ENCODE results near the gene PIP5KL1.

Gene PIP5KL1

DNA sequence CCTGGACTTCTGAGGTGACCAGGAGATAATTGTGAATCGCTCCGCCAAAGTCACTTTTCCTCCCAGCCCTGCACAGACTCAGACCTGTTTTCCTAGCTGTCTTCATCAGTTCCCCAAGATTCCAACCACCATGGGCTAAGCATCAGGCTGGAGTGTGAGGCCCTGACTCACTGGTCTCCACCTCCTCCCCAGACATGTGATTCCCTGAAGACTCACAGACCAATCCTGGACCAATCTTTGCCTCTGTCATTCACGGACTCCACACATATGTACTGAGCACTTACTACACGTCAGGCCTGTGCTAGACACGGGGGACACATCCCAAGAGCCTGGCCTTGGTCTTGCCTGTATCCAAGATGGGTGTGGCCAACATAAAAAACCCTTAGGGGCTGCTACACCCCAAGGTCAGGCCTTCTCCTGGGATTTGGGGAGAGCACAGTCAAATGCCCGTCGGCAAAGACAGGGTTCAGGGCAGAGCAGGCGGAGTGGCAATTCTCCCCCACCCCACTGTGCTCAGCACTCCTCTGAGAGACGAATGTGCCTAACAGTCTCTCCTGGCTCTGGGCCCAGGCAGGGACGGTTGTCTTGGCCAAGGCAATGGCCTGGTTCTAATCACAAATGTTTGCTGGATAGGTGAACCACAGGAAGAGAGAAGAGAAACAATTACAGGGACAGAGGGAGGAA is 38.3 kb upstream of the PIP5KL1 start:
- no peak for DNase-seq

- DNase-seq, result peak; percentile 52
Observed at GRCh38 chr9:127968042-127968441, 37.5 kb upstream of the PIP5KL1 start.

DNA sequence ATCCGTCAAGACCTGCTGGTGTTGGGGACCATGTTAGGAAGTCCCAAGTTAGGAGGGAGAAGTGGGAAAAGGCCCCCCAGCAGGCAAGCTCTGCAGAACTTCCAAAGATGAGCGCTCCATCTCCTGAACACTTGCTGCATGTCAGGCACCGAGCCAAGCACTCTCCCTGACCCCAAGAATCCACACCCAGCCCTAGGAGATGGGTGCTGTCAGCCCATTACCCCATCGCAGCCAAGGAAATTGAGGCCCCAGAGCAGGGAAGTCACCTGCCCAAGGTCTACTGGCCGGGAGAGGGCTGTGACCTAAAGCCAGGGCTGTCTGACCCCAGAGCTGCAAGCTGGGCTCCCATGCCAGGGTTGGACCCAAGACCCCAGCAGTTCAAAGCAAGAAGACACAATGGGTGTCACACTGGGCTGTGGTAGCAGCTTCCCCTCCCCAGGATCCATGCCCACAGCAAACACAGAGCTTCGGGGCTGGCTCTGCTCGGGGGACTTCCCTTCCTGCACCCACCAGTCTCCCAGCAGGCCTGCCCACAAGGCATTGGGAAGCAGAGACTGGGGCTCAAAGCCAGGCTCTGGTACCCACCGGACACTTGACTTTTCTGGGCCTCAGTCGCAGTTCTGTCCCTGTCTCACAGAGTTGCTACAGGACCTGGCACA is 36.7 kb upstream of the PIP5KL1 start:
- DNase-seq, result no peak

DNA sequence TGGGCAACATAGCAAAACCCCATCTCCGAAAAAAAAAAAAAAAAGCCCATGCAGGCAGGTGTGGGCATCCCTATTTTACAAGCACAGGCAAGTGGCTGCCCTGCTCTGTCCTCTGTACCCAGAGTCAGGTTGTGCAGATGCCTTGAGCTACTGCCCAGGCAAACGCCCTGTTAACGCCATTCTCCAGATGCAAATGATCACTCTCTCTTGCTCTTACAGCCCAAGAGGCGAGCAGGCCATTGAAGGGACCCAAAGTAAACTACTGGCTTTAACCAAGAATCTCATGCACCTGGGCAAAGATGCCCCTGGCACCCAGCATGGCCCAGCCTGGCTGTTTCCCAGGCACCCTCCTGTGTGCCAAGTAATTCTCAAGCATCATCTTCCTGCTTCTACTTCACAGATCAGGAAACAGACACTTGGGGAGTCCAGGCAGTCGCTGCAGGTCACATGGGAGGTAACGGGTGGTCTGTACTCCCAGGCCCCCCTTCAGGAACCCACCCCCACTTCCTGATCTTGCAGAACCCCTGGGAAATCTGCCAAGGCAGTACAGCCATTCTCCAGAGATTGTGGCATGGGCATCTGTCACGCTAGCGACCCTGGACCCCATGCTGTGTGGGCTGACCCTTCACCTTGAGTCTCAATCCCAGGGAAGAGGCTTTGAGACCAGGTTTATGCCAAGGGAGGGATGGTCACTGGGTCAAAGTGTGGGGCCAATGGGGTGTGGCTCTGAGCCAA is 36.0 kb upstream of the PIP5KL1 start:
- no peak for DNase-seq

- DNase-seq, result no peak
Observed at GRCh38 chr9:127965953-127966352, 35.4 kb upstream of the PIP5KL1 start.

- no peak for DNase-seq
Observed at GRCh38 chr9:127963359-127964064, 32.9 kb upstream of the PIP5KL1 start.

GRCh38 chr9:127963041-127963358 is 32.4 kb upstream of the PIP5KL1 start:
- no peak for DNase-seq

DNA sequence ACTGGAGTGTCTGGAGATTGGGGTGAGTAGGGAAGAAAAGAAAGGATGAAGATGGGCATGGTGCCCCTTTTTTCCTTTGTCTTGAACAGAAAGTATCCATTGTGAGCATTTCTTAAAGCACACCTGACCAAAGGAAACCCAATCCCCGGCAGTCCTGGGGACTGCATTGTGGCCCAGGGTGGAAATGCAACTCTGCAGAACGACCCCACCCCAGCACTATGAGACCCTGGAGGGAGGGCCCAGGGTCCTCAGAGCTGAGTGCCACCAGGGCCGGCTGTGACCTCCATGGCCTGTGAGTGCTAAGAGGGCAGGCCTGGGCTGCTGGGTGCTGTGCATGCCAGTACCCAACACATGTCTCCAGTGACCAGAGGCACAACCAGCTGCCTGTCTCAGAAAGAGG is 31.7 kb upstream of the PIP5KL1 start:
- DNase-seq, result no peak

GRCh38 chr9:127961613-127962155 is 31.1 kb upstream of the PIP5KL1 start:
- no peak for DNase-seq

DNA sequence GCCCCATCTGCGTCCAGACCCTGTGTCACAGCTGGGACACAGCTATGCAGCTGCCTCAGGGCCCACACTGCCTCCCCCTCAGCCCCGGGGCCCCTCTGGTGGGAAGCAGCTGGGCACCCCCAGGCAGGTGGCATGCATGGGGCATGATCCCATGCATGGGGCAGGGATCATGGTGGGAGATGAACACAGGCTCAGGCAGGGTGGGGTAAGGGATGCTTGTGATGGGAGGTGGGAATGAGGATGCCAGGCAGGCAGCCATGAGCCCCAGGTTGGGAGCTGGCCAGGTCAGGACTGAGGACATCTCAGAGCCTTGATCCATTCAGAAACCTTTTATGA is 30.5 kb upstream of the PIP5KL1 start:
- DNase-seq, result no peak

DNA sequence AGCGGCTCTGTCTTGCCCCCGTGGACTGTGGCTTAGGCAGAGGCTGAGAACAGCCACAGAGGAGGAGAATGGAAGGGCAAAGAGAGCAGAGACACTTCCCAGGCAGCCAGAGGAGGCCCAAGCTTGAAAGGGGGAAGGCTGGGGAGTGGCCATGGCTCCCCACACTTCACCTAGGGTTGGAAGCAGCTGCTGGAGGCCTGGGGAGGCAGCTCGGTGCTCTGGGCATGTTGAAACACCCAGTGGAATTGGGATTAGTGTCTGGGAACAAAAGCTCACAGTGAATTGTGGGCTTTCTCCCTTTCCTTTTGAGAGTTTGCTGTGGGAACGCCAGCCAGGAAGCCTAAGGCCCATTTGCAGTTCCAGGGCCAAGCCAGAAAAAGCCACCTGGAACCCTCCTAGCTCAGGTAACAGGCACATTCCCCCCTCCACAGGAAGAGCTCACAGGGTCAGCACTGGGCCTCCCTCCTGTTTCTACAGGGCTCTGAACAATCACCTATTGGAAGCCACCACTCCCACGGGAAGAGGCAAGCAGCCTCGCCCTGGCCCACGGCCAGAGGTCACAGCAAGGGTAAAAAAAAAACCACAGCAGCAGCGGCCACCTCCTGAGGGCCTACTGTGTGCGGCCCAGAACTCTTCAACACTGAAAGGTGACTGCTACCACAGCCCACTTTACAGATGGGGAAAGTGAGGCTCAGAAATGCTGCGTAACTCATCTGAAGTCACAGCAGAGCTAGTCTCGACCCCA is 30.0 kb upstream of the PIP5KL1 start:
- DNase-seq, result no peak

- DNase-seq, result no peak
Observed at GRCh38 chr9:127959841-127960409, 29.3 kb upstream of the PIP5KL1 start.

DNA sequence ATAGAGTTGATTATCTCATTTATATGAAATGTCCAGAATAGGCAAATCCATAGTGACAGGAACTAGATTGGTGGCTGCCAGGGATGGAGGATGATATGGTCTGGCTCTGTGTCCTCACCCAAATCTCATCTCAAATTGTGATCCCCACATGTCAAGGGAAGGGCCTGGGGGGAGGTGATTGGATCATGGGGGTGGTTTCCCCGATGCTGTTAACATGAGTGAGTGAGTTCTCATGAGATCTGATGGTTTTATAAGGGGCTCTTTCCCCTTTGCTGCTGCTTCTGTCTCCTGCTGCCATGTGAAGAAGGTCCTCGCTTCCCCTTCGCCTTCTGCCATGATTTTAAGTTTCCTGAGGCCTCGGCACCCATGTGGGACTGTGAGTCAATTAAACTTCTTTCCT is 28.8 kb upstream of the PIP5KL1 start:
- no peak for DNase-seq

GRCh38 chr9:127958728-127959127 is 28.2 kb upstream of the PIP5KL1 start:
- no peak for DNase-seq

DNA sequence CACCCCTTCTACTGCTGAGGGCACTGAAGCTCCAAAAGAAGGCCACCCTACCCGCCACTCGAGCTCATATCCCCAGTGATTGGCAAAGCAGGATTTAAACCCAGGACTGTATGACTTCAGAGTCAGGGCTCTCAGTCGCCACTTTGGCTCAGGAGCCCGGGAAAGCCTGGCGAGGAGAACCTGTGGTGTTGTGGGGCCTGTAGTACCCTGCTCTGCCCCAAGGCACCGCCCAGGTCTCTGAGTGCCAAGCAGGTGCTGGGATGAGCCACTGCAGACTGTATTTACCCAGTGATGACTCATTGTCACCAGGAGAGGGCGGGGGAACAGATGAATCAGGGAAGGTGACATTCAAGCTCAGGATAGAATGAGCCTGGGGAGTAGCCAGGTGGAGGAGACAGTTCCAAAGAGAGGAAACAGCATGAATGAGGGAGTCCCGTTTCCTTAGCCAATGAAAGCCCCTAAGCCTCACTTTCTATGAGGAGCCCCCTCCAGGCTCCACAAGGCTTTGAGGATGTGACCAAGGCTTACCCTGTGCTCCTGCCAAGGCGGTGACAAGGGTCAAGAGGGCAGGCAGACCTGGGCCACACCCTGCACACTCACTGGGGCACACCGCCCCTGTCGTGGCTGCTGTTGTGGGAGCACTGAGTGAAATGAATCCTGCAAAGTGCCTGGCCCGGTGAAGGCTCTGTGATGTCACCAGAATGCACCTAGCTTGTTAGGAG is 24.9 kb upstream of the PIP5KL1 start:
- peak; percentile 80 for DNase-seq

DNA sequence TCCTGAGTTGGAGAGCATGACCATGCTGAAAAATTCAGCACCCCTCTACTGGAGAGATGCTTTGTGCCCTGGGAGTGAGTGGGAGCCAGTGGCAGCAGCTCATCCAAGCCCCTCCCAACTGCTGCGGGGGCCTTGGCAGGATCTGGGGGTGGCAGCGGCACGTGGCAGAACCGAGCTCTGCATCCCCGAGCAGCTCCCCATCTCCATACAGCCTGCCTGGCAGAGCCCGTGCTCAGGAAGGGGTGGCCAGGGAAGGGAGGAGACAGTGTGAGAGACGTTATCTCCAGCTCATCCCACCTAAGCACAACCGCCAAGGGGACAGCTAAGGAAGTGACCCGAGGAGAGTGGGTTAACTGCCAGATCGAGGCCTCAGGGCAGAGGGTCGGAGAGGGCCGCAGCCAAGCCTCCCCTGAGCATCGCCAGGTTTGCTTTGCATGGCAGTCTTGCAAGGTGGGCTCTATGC is 24.3 kb upstream of the PIP5KL1 start:
- DNase-seq, result no peak

DNA sequence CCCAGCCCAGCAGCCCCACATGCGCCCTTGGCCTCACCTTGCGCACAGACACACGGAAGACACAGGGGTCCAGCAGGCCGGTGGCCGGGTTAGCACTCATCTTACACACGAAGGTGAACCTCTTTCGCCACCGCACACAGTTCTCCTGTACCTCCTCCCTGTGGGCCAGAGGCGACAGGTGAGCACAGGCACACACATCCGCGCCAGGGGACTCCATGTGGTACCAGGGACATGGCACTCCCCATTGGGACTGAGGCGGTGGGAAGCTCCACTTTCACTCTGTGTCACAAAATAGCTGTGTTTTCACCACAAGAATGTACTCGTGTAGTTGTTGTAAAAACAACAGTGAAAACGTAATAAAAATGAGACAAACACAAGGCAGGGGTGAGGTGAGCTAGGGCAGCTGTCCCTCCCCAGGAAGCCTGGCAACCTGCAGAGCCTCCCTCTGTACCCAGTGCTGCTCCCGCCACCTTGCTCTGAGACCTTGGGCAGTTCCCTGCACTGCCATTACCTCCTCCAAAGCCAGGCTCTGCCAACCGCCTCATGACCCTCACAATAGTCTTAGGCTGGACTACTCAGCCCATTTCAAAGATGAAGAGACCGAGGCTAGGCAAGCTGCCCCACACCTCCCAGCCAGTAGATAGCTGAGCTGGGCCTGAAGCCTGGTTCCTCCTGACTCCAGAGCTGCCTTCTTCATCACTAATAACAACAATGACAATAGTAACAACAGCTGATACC is 23.4 kb upstream of the PIP5KL1 start:
- DNase-seq, result no peak

GRCh38 chr9:127953154-127953553 is 22.6 kb upstream of the PIP5KL1 start:
- DNase-seq, result no peak

DNA sequence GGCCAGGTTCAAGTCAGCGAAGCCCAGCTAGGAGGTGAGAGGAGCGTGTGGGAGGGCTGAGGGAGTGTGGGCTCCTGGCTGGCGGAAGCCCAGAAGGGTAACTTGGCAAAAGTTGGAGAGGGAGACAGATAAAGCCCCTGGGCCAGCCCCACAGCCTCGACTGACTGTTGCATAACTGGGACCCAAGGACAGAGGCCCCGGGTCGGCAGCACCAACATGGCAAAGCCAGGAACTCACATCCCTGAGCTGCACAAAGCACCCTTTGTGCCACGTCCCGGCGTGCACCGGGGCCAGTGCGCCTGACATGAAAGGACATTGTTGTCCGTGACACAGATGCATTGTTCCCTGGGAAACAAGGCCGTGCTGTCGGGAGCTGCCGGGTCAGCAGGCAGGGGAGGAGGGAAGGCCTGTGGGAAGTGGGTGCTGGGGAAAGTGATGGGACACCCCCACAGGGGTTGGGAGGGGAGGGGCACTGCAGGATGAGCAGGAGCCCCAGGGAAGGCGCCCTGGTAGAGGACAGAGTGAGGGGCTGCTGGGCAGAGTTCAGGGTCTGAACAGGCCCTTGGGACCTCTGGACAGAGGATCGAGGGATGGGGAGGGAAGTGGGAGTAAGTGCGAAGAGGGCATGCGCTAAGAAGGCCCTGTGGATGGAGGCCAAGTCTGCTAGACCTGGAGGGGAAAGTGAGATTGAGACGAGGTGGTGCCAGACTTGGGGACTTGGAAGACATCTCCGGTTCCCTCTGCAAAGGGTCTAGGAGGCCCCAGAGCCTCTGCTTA is 20.1 kb upstream of the PIP5KL1 start:
- DNase-seq, result no peak
